Prostate gland (tissue), 2 donors: Measurements from ENCODE around the gene UPK1A. TPM values are rescaled to one million over a fixed set of nuclear protein-coding genes. Genes with fewer than 3 reads are reported as not detected.

Experiments
- DNase-seq: peaks from one replicate; pipeline ENCODE4 v3.0.0-alpha.2; 2019; ENCODE audit warnings: low spot score
- H3K27ac ChIP-seq, 2 donors: fragments of 200-600 bp; sonication (generic); 2 replicates each; pipeline ENCODE4 v1.5.1; 2017 to 2019
- H3K27me3 ChIP-seq: fragments of 200-600 bp; sonication (generic); replicated peaks from 2 replicates; pipeline ENCODE4 v1.5.1; 2019; ENCODE audit not compliant: insufficient read depth
- H3K36me3 ChIP-seq, 2 donors: fragments of 200-600 bp; sonication (generic); 1 replicate in 1 of 2; 2 replicates in 1 of 2; pipeline versions ENCODE4 v1.5.1 to v1.8.1; 2017 to 2019
- H3K4me1 ChIP-seq: fragments of 200-600 bp; sonication (generic); replicated peaks from 2 replicates; pipeline ENCODE4 v1.5.1; 2019
- H3K4me3 ChIP-seq, 2 donors: fragments of 200-600 bp; sonication (generic); 2 replicates each; pipeline ENCODE4 v1.5.1; 2017 to 2019
- H3K9me3 ChIP-seq: fragments of 200-600 bp; sonication (generic); 2 replicates; pipeline ENCODE4 v1.5.1; 2017
- CTCF ChIP-seq, 4 experiments: fragments of 200-600 bp in 2 of 4; fragments of 450-650 bp in 2 of 4; sonication (generic) in 2 of 4; IDR thresholded peaks; 1 replicate in 3 of 4; 2 replicates in 1 of 4; pipeline ENCODE4 v1.5.1; 2016 to 2019; ENCODE audit warnings: antibody characterized with exemption in 4 of 4, mild to moderate bottlenecking in 2 of 4, moderate library complexity in 2 of 4
- POLR2A ChIP-seq: fragments of 450-650 bp; IDR thresholded peaks from one replicate; pipeline ENCODE4 v1.6.1; 2016; ENCODE audit warnings: antibody characterized with exemption, mild to moderate bottlenecking
- POLR2AphosphoS5 ChIP-seq: sonication (generic); formaldehyde crosslinking; IDR thresholded peaks from one replicate; pipeline ENCODE4 v1.6.1; 2017; ENCODE audit warnings: antibody characterized with exemption
- WGBS: methylation state at CpG from one replicate; pipeline ENCODE4 v1.1.5; 2018; 5-methylcytosine and 5-hydroxymethylcytosine counted together
- intact Hi-C: fragments of 100-400 bp; cut with DNase I; formaldehyde crosslinking; loops from one replicate; pipeline ENCODE4 v1.14.2; 2022
- total RNA-seq, 2 donors: library from RNA; depleted of rRNA; stranded (reverse); fragments of >200 nt; gene quantifications; one replicate each; pipeline ENCODE4 v1.1.0, GENCODE V29; 2016

The UPK1A gene
- total RNA-seq, 2 donors from 2014 or later, result 3.8 to 5.5 TPM

GRCh38 chr19:35713506-35713850 is 47.2 kb downstream of the UPK1A start:
- H3K9me3 ChIP-seq, result no peaks in the 10 kb centered on the region
- no peak for DNase-seq
- 88% methylated on average over 2 of the region's 2 CpGs for WGBS
- no peak overlapping the region for H3K27ac ChIP-seq
- intact Hi-C loops, result loop anchor here (10.0 kb wide), 1 partner anchor 359 kb away; the partner anchor contains the start of gene FFAR3
- H3K4me1 ChIP-seq, result peaks cover 6% of the 10 kb centered on the region
- no peaks in the 10 kb centered on the region for H3K36me3 ChIP-seq
- no peak overlapping the region for H3K4me3 ChIP-seq
- TF ChIP-seq CTCF (IDR thresholded peaks at IDR 0.05) (no peak), POLR2AphosphoS5 (no peak), POLR2A (no peak)
- no peaks in the 10 kb centered on the region for H3K27me3 ChIP-seq

DNA sequence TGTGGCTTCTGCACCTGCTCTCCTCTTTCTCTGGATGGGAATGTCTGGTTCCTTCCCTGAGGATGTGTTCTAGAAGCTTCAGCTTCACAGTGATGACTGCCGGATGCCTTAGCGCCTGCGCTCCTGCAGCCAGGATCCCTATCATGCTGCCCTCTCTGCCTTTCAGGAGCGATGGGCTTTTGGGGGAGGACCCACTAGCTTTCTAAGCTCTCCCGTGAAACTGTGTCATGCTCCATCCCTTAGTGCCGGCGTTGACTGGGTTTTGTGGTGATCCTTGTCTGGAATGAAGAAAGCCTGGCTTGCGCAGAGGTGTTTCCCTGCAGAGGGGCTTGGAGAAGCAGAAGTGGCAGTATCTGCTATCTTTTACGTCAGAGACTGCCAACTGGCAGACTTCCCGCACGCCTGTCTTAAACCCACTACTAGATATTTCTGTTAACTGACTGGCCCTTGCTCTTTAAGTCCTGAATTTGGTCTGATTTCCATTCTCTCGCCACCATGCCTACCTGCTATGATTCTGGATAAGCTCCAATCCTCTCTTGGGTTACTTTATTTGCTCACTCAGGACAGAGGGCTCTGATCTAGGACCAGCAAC is 47.7 kb downstream of the UPK1A start:
- Histone ChIP-seq H3K27ac (no peak overlapping the region), H3K9me3 (no peaks in the 10 kb centered on the region), H3K4me1 (peaks cover 9% of the 10 kb centered on the region), H3K4me3 (no peak overlapping the region), H3K36me3 (no peaks in the 10 kb centered on the region), H3K27me3 (no peaks in the 10 kb centered on the region)
- no peak for DNase-seq
- 80% methylated on average over 12 of the region's 12 CpGs for WGBS
- TF ChIP-seq CTCF (IDR thresholded peaks at IDR 0.05) (no peak), POLR2A (no peak), POLR2AphosphoS5 (no peak)
- intact Hi-C loops, result loop anchor here (10.0 kb wide), 1 partner anchor 359 kb away; the partner anchor contains the start of gene FFAR3

DNA sequence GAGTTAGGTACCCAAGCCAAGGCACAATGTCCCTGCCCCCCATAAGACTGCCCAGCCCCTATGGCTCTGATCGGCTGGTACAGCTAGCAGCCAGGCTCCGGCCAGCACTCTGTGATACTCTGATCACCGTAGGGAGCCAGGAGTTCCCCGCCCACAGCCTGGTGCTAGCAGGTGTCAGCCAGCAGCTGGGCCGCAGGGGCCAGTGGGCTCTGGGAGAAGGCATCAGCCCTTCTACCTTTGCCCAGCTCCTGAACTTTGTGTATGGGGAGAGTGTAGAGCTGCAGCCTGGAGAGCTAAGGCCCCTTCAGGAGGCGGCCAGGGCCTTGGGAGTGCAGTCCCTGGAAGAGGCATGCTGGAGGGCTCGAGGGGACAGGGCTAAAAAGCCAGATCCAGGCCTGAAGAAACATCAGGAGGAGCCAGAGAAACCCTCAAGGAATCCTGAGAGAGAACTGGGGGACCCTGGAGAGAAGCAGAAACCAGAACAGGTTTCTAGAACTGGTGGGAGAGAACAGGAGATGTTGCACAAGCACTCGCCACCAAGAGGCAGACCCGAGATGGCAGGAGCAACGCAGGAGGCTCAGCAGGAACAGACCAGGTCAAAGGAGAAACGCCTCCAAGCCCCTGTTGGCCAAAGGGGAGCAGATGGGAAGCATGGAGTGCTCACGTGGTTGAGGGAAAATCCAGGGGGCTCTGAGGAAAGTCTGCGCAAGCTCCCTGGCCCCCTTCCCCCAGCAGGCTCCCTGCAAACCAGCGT is 48.5 kb downstream of the UPK1A start:
- intact Hi-C loops, result loop anchor here (10.0 kb wide), 1 partner anchor 360 kb away; the partner anchor contains the start of gene FFAR3

GRCh38 chr19:35715355-35715809 is 49.1 kb downstream of the UPK1A start:
- H3K27me3 ChIP-seq, result no peaks in the 10 kb centered on the region
- H3K4me3 ChIP-seq, result no peak overlapping the region
- TF ChIP-seq POLR2AphosphoS5 (no peak), POLR2A (no peak), CTCF (IDR thresholded peaks at IDR 0.05) (no peak)
- DNase-seq, result no peak
- 81% methylated on average over 7 of the region's 7 CpGs for WGBS
- intact Hi-C loops, result loop anchor here (10.0 kb wide), 1 partner anchor 361 kb away; the partner anchor contains the start of gene FFAR3
- H3K9me3 ChIP-seq, result no peaks in the 10 kb centered on the region
- H3K36me3 ChIP-seq, result no peaks in the 10 kb centered on the region
- H3K27ac ChIP-seq, result no peak overlapping the region
- H3K4me1 ChIP-seq, result peaks cover 15% of the 10 kb centered on the region

More for the DNA sequence above, 48.5 kb downstream of the UPK1A start:
- TF ChIP-seq POLR2AphosphoS5 (no peak), POLR2A (no peak), CTCF (IDR thresholded peaks at IDR 0.05) (no peak)
- 85% methylated on average over 14 of the region's 14 CpGs for WGBS
- H3K4me1 ChIP-seq, result peaks cover 15% of the 10 kb centered on the region
- no peaks in the 10 kb centered on the region for H3K36me3 ChIP-seq
- H3K27me3 ChIP-seq, result no peaks in the 10 kb centered on the region
- no peak for DNase-seq
- H3K9me3 ChIP-seq, result no peaks in the 10 kb centered on the region
- H3K4me3 ChIP-seq, result no peak overlapping the region
- H3K27ac ChIP-seq, result no peak overlapping the region
